Testis (tissue), 5 donors: ENCODE results near the gene PCNP. TPM values are rescaled to one million over a fixed set of nuclear protein-coding genes. Genes with fewer than 3 reads are reported as not detected.
A peak's percentile ranks its signal among the peaks of the same experiment; 100 is the strongest.

Source experiments
- DNase-seq: peaks from one replicate; pipeline ENCODE4 v3.0.0-alpha.2; 2019
- H3K27ac ChIP-seq, 2 donors: fragments of 200-600 bp; sonication (generic); one replicate each; pipeline ENCODE4 v1.5.1; 2019
- H3K27me3 ChIP-seq: fragments of 200-600 bp; sonication (generic); one replicate; pipeline ENCODE4 v1.5.1; 2019
- H3K36me3 ChIP-seq: fragments of 200-600 bp; sonication (generic); one replicate; pipeline ENCODE4 v1.5.1; 2017; ENCODE audit warnings: low read depth; ENCODE audit errors: missing control alignments
- H3K4me1 ChIP-seq: fragments of 200-600 bp; sonication (generic); one replicate; pipeline ENCODE4 v1.5.1; 2019
- H3K4me3 ChIP-seq, 2 donors: fragments of 200-600 bp; sonication (generic); one replicate each; pipeline ENCODE4 v1.5.1; 2017 to 2019
- H3K9me3 ChIP-seq: fragments of 200-600 bp; sonication (generic); one replicate; pipeline ENCODE4 v1.5.1; 2017
- POLR2A ChIP-seq: fragments of 450-650 bp; IDR thresholded peaks from one replicate; pipeline ENCODE4 v1.6.1; 2017; ENCODE audit warnings: antibody characterized with exemption, mild to moderate bottlenecking, moderate library complexity
- WGBS, 2 donors: methylation state at CpG; one replicate each; pipeline ENCODE4 v1.1.5; 2018; 5-methylcytosine and 5-hydroxymethylcytosine counted together
- intact Hi-C: fragments of 100-400 bp; cut with DNase I; formaldehyde crosslinking; loops from one replicate; pipeline ENCODE4 v1.15.1; 2023; ENCODE audit warnings: low total_unique reads
- long read RNA-seq, 2 donors: transcript quantifications; one replicate each; lab custom pipeline, GENCODE V29; 2026
- polyA plus RNA-seq: library from polyadenylated mRNA; stranded (reverse); fragments of 350-450 nt; fragmentation: Illumina TruSeq; extraction: RNeasy Lipid Tissue Mini Kit (QIAGEN cat#74804); gene quantifications from one replicate; pipeline ENCODE4 v1.2.3, GENCODE V29; 2014; ENCODE audit warnings: low read depth, low replicate concordance; ENCODE audit not compliant: insufficient read depth
- total RNA-seq, 2 donors: library from RNA; depleted of rRNA; stranded (reverse); fragments of >200 nt; gene quantifications; one replicate each; pipeline ENCODE4 v1.2.3, GENCODE V29; 2016
- TF ChIP-seq, protein P1 (sequence below), 3 experiments: fragments of 450-650 bp in 2 of 3; fragments of 200-600 bp in 1 of 3; sonication (generic) in 1 of 3; IDR thresholded peaks; one replicate each; pipeline ENCODE4 v1.5.1; 2016 to 2019; ENCODE audit warnings: antibody characterized with exemption in 3 of 3, mild to moderate bottlenecking in 2 of 3, moderate library complexity in 1 of 3

PCNP gene
- total RNA-seq (10 to 100 TPM; 60.6 to 62.5 TPM), polyA plus RNA-seq (89.1 TPM)
- long read RNA-seq, donor 1, transcript PCNP-204 (4 exons, 2,028 nt): minor isoform, 7 of 54 reads
- long read RNA-seq, donor 1, transcript PCNP-201 (5 exons, 2,342 nt): major isoform, 33 of 54 reads
- long read RNA-seq, donor 1, transcript PCNP-202 (5 exons, 2,165 nt): minor isoform, 8 of 54 reads
- long read RNA-seq, donor 1, partial matches to known transcripts: 0 of 54 reads
- long read RNA-seq, donor 1, other reads (novel, unspliced or antisense): 0 of 54 reads
- long read RNA-seq, donor 2, transcript PCNP-201 (5 exons, 2,342 nt): major isoform, 32 of 51 reads
- long read RNA-seq, donor 2, transcript PCNP-202 (5 exons, 2,165 nt): minor isoform, 14 of 51 reads
- long read RNA-seq, donor 2, partial matches to known transcripts: 0 of 51 reads
- long read RNA-seq, donor 2, other reads (novel, unspliced or antisense): 0 of 51 reads

GRCh38 chr3:101573449-101574387 is at the start of gene PCNP:
Gene PCNP, plus strand, starts transcription at chr3:101574180. Its CDS starts 36 bp downstream, at chr3:101574216.
- Histone ChIP-seq H3K4me1 (peaks cover 5% of the 10 kb centered on the region), H3K27ac (peak within 1 kb of the TSS; percentile 95 to 96), H3K9me3 (no peaks in the 10 kb centered on the region), H3K4me3 (peak within 1 kb of the TSS; percentile 88 to 90), H3K27me3 (no peaks in the 10 kb centered on the region), H3K36me3 (no peaks in the 10 kb centered on the region)
- 1 to 3% methylated on average over 40 to 46 of the region's 47 CpGs for WGBS, 2 donors
- peak; percentile 100 for DNase-seq
- intact Hi-C loops: loop anchor here (10.0 kb wide), 1 partner anchor 111 kb away; the partner anchor contains the start of gene RPL24
- TF ChIP-seq, protein P1, sequence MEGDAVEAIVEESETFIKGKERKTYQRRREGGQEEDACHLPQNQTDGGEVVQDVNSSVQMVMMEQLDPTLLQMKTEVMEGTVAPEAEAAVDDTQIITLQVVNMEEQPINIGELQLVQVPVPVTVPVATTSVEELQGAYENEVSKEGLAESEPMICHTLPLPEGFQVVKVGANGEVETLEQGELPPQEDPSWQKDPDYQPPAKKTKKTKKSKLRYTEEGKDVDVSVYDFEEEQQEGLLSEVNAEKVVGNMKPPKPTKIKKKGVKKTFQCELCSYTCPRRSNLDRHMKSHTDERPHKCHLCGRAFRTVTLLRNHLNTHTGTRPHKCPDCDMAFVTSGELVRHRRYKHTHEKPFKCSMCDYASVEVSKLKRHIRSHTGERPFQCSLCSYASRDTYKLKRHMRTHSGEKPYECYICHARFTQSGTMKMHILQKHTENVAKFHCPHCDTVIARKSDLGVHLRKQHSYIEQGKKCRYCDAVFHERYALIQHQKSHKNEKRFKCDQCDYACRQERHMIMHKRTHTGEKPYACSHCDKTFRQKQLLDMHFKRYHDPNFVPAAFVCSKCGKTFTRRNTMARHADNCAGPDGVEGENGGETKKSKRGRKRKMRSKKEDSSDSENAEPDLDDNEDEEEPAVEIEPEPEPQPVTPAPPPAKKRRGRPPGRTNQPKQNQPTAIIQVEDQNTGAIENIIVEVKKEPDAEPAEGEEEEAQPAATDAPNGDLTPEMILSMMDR (IDR thresholded peaks at IDR 0.05): peak; percentile 95 to 97 (median 95)
- TF ChIP-seq POLR2A: peak; percentile 59

DNA sequence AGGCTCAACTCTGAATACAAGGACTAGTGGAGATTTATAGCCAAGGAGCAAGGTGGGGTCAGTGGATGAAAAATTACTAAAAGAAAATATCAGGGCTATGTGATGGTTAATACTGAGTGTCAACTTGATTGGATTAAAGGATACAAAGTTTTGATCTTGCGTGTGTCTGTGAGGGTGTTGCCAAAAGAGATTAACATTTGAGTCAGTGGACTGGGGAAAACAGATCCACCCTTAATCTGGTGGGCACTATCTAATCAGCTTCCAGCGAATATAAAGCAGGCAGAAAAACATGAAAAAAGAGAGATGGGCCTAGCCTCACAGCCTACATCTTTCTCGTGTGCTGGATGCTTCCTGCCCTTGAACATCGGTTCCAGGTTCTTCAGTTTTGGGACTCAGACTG is 46.5 kb upstream of the PCNP start:
- TF ChIP-seq, protein P1 (IDR thresholded peaks at IDR 0.05): no peak
- Histone ChIP-seq H3K27me3 (no peaks in the 10 kb centered on the region), H3K4me1 (no peaks in the 10 kb centered on the region), H3K36me3 (no peaks in the 10 kb centered on the region), H3K27ac (no peak overlapping the region), H3K4me3 (no peak overlapping the region), H3K9me3 (no peaks in the 10 kb centered on the region)
- DNase-seq: no peak
- intact Hi-C loops: no loop called here
- WGBS, 2 donors: 41 to 70% methylated on average over 4 of the region's 4 CpGs

DNA sequence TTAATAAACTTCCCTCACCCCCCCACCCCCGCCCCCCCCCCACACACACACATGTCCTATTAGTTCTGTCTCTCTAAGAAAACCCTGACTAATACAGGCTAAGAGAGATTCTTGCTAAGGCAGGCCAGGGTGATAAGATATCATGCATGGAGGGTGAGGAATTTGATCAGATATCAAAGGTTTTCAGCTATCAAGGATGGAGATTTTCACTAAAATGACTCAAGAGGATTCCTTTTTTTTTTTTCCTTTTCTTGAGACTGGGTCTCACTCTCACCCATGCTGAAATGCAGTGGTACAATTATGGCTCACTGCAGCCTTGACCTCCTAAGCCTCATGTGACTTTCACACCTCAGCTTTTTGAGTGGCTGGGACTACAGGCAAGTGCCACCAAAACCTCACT is 46.1 kb upstream of the PCNP start:
- 45 to 57% methylated on average over 1 of the region's 1 CpG for WGBS, 2 donors
- H3K27me3 ChIP-seq: no peaks in the 10 kb centered on the region

GRCh38 chr3:101529816-101530685 is 43.9 kb upstream of the PCNP start:
- Histone ChIP-seq H3K27me3 (no peaks in the 10 kb centered on the region), H3K4me1 (no peaks in the 10 kb centered on the region), H3K27ac (no peak overlapping the region), H3K9me3 (no peaks in the 10 kb centered on the region), H3K36me3 (no peaks in the 10 kb centered on the region), H3K4me3 (no peak overlapping the region)
- WGBS, 2 donors: 71 to 79% methylated on average over 4 of the region's 4 CpGs
- intact Hi-C loops: no loop called here
- no peak for TF ChIP-seq POLR2A
- TF ChIP-seq, protein P1 (IDR thresholded peaks at IDR 0.05): no peak
- DNase-seq: no peak

More for the DNA sequence above, 46.1 kb upstream of the PCNP start:
- TF ChIP-seq POLR2A: no peak
- TF ChIP-seq, protein P1 (IDR thresholded peaks at IDR 0.05): no peak
- no peak overlapping the region for H3K27ac ChIP-seq
- DNase-seq: no peak
- H3K9me3 ChIP-seq: no peaks in the 10 kb centered on the region
- no peak overlapping the region for H3K4me3 ChIP-seq
- H3K36me3 ChIP-seq: no peaks in the 10 kb centered on the region
- no peaks in the 10 kb centered on the region for H3K4me1 ChIP-seq
- intact Hi-C loops: no loop called here
